AG20443 (cell line): ENCODE measurements around the gene PSD.

Experiments
- DNase-seq: peaks from one replicate; pipeline ENCODE4 v3.0.0; 2012; ENCODE audit warnings: low spot score, mixed read lengths

PSD gene

GRCh38 chr10:102389894-102390293 lies 28.7 kb downstream of the PSD start:
- no peak for DNase-seq

GRCh38 chr10:102384606-102385429 lies 33.8 kb downstream of the PSD start:
- peak; percentile 61 for DNase-seq

GRCh38 chr10:102384053-102384452 lies 34.5 kb downstream of the PSD start:
- DNase-seq, result no peak

DNA sequence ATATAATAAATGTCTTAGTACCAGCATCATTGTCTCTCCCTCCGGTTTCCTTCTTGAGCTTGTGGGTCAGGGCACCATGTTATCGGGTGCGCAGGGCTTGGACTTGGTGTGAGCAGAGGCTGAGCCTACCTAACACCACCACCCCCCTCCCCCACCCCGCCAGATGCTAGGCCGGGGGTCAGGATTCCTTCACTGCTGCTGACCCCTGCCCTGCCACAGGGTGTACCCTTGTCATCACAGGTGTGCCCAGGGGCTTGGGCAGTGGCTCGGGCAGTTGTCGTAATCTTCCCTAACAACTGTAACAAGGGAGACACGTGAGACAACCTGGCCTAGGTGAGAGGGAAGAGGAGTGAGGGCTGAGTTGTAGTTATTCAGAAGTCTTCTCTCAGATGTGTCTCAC lies 35.7 kb downstream of the PSD start:
- DNase-seq, result no peak

GRCh38 chr10:102381983-102382382 lies 36.6 kb downstream of the PSD start:
- DNase-seq, result no peak

DNA sequence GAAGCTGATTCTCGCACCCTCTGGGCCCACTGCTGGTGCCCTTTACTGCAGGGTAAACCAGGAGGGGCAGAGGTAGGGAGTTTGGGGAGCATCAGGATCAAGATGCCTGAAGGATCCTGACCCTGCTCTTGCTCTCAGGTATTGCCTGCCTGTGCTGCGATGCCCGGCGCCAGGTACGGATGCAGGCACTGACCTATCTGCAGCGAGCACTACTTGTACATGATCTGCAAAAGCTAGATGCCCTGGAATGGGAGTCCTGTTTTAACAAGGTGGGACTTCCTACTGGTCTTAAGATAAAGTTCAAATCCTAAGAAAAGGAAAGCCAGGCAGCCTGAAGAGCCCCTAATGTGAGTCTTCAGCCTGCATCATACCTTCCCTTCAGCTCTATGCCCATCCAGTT lies 39.2 kb downstream of the PSD start:
- no peak for DNase-seq

GRCh38 chr10:102376901-102377300 lies 41.7 kb downstream of the PSD start:
- no peak for DNase-seq

GRCh38 chr10:102375867-102376266 lies 42.7 kb downstream of the PSD start:
- DNase-seq, result no peak

- DNase-seq, result no peak
Observed at GRCh38 chr10:102375250-102375649, 43.3 kb downstream of the PSD start.

DNA sequence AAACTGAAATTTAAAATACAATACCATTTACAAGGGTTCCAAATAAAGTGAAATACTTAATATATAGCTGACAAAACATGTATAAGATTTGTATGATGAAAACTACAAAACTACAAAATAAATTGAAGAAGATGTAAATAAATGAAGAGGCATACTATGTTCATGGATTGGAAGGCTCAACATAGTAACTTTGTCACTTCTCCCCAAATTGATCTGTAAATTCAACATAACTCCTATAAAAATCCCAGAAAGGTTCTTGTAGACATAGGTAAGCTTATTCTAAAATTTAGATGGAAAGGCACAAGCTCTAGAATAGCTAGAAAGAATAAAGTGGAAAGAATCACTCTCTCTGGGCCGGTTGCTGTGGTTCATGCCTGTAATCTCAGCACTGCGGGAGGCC lies 47.3 kb downstream of the PSD start:
- DNase-seq, result no peak

GRCh38 chr10:102368077-102368476 lies 50.5 kb downstream of the PSD start:
- DNase-seq, result no peak

DNA sequence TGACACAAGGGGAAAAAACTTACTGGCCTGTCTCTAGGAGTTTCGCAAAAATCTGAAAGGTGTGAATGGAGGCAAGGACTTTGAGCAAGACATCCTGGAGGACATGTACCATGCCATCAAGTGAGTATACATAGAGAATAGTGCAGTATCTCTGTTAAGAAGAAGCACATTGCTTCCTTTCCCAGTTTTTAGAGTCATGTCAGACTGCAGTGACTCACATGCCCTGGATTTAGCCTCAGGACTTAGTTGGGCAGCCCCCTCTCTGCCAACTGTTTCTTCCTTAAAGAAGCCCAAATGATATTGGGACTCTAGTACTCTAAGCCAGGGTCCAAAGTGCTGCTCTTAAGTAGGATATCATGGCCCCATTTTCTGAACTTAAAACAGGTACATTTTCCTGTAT lies 51.1 kb downstream of the PSD start:
- no peak for DNase-seq

DNA sequence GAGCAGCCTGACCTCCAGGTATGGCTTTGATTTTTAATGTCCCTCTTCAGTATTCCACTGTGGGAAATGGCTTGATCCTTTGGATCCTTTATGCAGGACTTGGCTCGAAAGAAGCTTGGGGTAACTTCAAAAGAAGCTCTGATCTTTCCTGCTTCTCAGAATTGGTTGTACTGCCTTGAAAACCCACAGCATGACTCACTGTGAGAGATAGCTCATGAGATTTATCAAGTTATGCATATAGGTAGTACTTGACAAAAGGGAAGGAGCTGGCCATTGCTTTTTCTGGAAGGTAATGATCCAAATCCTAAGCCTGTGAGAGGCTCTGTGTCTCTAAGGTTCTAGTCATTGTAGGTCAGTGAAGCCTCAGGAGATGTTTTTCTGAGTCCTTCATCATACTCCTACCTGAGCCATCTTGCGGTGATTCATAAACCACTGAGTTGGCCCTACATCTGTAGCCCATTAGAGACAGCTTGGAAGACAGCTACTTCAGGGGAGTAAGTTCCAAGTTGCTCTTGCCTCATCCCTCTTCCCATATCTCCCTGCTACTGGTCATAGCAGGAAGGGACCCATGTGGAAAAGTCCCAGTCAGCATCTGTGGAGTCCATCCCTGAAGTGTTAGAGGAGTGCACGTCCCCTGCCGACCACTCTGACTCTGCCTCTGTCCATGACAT lies 59.7 kb downstream of the PSD start:
- DNase-seq, result peak; percentile 26

DNA sequence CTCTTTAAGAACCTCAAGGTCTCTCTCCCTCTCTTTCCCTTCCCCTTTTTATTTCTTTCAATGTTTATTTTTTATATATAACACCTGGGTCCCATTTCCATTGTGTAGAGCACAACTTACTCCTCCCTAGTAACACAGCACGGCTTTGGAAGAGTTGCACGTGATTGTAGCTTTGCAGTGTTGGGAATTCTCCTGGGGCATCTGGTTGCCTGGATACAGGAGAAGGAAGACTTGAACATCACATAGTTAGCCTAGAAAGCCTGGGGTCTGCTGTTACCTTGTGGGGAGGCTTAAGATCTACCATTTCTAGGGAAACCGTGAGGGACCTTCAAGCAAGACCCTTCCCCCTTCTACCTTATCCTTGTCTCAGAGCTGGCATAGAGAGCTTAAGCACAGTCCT lies 64.1 kb downstream of the PSD start:
- no peak for DNase-seq
